A549 (cell line): ENCODE measurements around the gene ARHGEF18.

ENCODE experiments used
- BHLHE40 ChIP-seq: IDR thresholded peaks from 2 replicates; pipeline ENCODE4 v1.6.1; 2012; ENCODE audit warnings: low read depth, low read length, inconsistent platforms
- CBX8 ChIP-seq: fragments of 200-600 bp; sonication (generic); IDR thresholded peaks from 2 replicates; pipeline ENCODE4 v1.6.1; 2016
- EP300 ChIP-seq, 2 experiments: fragments of >200 bp; sonication (Bioruptor Twin); formaldehyde crosslinking; IDR thresholded peaks; 2 replicates in 1 of 2; 3 replicates in 1 of 2; pipeline ENCODE4 v1.6.1; 2016 to 2017
- MAX ChIP-seq: IDR thresholded peaks from 2 replicates; pipeline ENCODE4 v1.6.1; 2012
- NPAS2 ChIP-seq: fragments of 250-450 bp; sonication (Bioruptor Pico); IDR thresholded peaks from 2 replicates; pipeline ENCODE4 v1.8.0; 2022; ENCODE audit warnings: mild to moderate bottlenecking, moderate library complexity, borderline replicate concordance
- POLR2A ChIP-seq: IDR thresholded peaks from 2 replicates; pipeline ENCODE4 v1.6.1; 2012; ENCODE audit warnings: mild to moderate bottlenecking, low read length
- RFX5 ChIP-seq: fragments of 450-650 bp; IDR thresholded peaks from 2 replicates; pipeline ENCODE4 v1.7.1; 2014; ENCODE audit warnings: antibody characterized with exemption, mild to moderate bottlenecking, moderate library complexity
- TP53 ChIP-seq: fragments of 250-450 bp; sonication (Bioruptor Pico); IDR thresholded peaks from 2 replicates; pipeline ENCODE4 v1.5.0; 2021; ENCODE audit warnings: mild to moderate bottlenecking, moderate library complexity

- TF ChIP-seq BHLHE40 = no peak
- TF ChIP-seq MAX = no peak
- no peak for TF ChIP-seq NPAS2 (CRISPR knock-in tag)
- no peak for TF ChIP-seq POLR2A
- TF ChIP-seq RFX5 = no peak
- no peak for TF ChIP-seq EP300 (IDR thresholded peaks at IDR 0.05)
- no peak for TF ChIP-seq TP53 (CRISPR knock-in tag)
- TF ChIP-seq CBX8 = no peak
Observed at GRCh38 chr19:7383284-7383683, 34.5 kb downstream of the ARHGEF18 start.
